Spleen (tissue), 7 donors: ENCODE results near the gene SLC13A4.

ENCODE experiments used
- POLR2A ChIP-seq, 3 donors: fragments of 450-650 bp; IDR thresholded peaks; one replicate each; pipeline ENCODE4 v1.5.1; 2017; ENCODE audit warnings: antibody characterized with exemption in 3 of 3, mild to moderate bottlenecking in 1 of 3
- POLR2AphosphoS5 ChIP-seq, 3 donors: sonication (generic); formaldehyde crosslinking; IDR thresholded peaks; one replicate each; pipeline ENCODE4 v1.5.1; 2017; ENCODE audit warnings: antibody characterized with exemption in 3 of 3
- TF ChIP-seq, protein P1 (sequence below), 11 experiments: fragments of 200-600 bp in 7 of 11; fragments of 450-650 bp in 4 of 11; sonication (generic) in 4 of 11; IDR thresholded peaks in 8 of 11; conservative IDR thresholded peaks in 3 of 11; 1 replicate in 7 of 11; 2 replicates in 4 of 11; pipeline versions ENCODE4 v1.4.0 to v1.8.0; 2016 to 2021; ENCODE audit warnings: antibody characterized with exemption in 11 of 11, inconsistent platforms in 4 of 11, mild to moderate bottlenecking in 1 of 11
- donor health status: DM: no; HTN: no; CAD: no; lungs with moderate emphysema.
- donor health status: DM: no; HTN: no; CAD: no.
- donor health status: DM: no; HTN: no; CAD: no.

DNA sequence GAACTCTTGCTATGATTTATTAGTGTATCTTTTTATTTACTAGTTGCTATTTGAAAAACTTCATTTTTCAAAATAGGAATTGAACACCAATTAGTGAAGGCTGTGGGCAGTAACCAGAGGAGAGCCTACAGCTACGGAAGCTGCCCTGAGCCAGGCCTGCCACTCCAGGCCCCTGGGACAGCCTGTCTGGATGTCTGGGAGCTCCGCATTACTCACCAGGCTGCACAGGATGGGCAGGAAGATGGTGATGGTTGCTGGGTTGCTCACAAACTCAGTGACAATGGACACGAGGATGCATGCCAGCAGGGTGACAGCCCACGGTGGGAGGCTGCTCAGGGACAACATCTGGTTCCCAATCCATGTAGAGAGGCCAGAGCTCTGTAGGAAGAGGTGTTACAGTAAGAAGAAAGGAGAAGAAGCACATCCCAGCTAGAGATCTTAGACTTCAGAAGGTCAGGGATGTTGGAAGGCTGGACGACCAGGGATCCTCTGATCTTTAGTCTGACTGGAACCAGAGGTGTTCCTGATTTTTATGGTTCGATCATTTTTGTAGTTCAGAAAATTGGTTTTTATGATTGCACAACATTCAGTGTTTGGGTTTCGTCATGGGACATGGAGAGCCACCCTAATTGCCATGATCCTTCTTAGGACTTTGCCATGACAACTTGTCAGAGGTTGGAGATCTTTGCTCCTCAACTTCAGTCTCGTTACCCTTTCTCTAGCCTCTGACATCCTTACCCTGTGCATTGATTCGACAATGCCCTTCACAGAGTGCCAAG lies 42.5 kb downstream of the SLC13A4 start:
- TF ChIP-seq, protein P1, sequence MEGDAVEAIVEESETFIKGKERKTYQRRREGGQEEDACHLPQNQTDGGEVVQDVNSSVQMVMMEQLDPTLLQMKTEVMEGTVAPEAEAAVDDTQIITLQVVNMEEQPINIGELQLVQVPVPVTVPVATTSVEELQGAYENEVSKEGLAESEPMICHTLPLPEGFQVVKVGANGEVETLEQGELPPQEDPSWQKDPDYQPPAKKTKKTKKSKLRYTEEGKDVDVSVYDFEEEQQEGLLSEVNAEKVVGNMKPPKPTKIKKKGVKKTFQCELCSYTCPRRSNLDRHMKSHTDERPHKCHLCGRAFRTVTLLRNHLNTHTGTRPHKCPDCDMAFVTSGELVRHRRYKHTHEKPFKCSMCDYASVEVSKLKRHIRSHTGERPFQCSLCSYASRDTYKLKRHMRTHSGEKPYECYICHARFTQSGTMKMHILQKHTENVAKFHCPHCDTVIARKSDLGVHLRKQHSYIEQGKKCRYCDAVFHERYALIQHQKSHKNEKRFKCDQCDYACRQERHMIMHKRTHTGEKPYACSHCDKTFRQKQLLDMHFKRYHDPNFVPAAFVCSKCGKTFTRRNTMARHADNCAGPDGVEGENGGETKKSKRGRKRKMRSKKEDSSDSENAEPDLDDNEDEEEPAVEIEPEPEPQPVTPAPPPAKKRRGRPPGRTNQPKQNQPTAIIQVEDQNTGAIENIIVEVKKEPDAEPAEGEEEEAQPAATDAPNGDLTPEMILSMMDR (IDR thresholded peaks at IDR 0.05 in 8 of 11, conservative IDR thresholded peaks at IDR 0.05 in 3 of 11) = no peak
- TF ChIP-seq POLR2AphosphoS5 (IDR thresholded peaks at IDR 0.05) (no peak), POLR2A (IDR thresholded peaks at IDR 0.05) (no peak)
